Omental fat pad (tissue), 4 donors: ENCODE data around the gene PCBD2. TPM values are rescaled to one million over a fixed set of nuclear protein-coding genes. Genes with fewer than 3 reads are reported as not detected.

ENCODE experiments used
- ATAC-seq: fragments of 150-250 bp; one replicate; pipeline ENCODE4 v1.9.1; 2016; ENCODE audit warnings: mild to moderate bottlenecking, moderate library complexity; ENCODE audit not compliant: low FRiP score
- DNase-seq: peaks from one replicate; pipeline ENCODE4 v3.0.0-alpha.2; 2019; ENCODE audit warnings: low spot score
- CTCF ChIP-seq, 3 donors: fragments of 450-650 bp; IDR thresholded peaks; one replicate each; pipeline ENCODE4 v1.5.1; 2016 to 2017; ENCODE audit warnings: antibody characterized with exemption in 3 of 3, mild to moderate bottlenecking in 3 of 3, moderate library complexity in 2 of 3
- total RNA-seq, 4 donors: library from RNA; depleted of rRNA; stranded (reverse); fragments of >200 nt; gene quantifications; one replicate each; pipeline ENCODE4 v1.1.0, GENCODE V29; 2016

Gene PCBD2
- total RNA-seq, 4 donors from 2014 or later: 5.4 to 10.3 (median 7.3) TPM

DNA sequence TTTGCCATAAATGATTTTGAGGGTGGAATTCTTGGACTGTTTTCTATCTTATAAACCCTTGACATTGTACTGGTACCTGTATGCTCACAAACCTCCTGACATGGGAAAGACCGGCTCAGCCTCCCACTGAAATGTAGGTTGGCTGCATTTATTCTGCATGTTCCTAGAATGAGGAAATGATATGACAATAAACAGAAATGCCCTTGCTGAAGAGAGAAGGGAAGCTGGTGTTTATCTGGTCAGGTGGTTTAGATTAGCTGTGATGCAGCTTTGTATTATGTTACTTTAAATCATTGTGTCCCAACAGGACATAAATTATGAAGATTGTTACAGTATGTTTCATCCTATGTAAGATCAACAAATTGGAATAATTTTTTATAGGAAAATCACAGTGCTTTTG, 39.7 kb downstream of the PCBD2 start:
- no peak for ATAC-seq
- DNase-seq: no peak
- TF ChIP-seq CTCF (IDR thresholded peaks at IDR 0.05): no peak

DNA sequence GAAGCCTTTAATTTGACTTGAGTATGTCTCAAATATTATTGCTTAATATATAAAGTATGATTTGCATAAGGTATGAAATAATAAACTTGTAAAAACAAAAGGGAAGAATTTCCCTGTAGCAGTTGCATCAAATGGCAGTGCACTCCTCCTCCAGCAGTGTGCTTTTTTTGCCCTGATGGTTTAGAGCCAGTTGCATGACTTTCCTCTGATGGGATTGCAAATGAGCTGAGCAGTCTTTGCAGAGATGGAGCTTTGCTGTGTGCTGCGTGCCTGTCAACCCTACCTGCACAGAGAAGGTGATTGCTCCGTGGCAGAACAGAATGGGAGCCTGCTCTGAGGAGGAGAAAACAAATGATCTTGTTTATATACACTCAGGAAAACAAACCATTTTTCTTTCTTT, 40.1 kb downstream of the PCBD2 start:
- DNase-seq (no peak), ATAC-seq (no peak)
- TF ChIP-seq CTCF (IDR thresholded peaks at IDR 0.05): no peak

- no peak for ATAC-seq
- TF ChIP-seq CTCF (IDR thresholded peaks at IDR 0.05): no peak
- no peak for DNase-seq
These were observed 44.0 kb downstream of the PCBD2 start for GRCh38 chr5:134948911-134949310.

- DNase-seq: no peak
- TF ChIP-seq CTCF (IDR thresholded peaks at IDR 0.05): no peak
- no peak for ATAC-seq
These were observed 44.4 kb downstream of the PCBD2 start for GRCh38 chr5:134949316-134949715.

- no peak for ATAC-seq
- TF ChIP-seq CTCF (IDR thresholded peaks at IDR 0.05): no peak
- no peak for DNase-seq
These were observed 53.1 kb downstream of the PCBD2 start for GRCh38 chr5:134957920-134958608.

DNA sequence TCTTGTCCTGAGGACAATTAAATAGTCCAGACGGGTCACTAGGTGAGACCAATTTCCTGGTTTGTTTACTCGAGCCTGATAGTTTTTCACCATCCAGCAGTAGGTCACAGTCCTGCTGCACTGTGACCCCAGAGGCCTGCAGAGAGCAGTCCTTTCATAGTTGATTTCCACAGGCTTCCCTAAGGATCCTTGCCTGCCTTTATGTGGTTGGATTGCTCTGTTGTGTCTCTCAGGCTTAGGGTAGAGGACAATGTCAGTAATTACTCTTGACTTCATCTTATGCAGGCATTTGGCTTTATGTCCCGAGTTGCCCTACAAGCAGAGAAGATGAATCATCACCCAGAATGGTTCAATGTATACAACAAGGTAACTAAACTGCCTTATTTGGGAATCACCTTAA, 53.8 kb downstream of the PCBD2 start:
- no peak for DNase-seq

More for the DNA sequence above, 53.8 kb downstream of the PCBD2 start:
- TF ChIP-seq CTCF (IDR thresholded peaks at IDR 0.05): no peak
- no peak for ATAC-seq
